ENCODE measurements around the gene PEX6. TPM values are rescaled to one million over a fixed set of nuclear protein-coding genes. Genes with fewer than 3 reads are reported as not detected.
"Not testable (repeated sequence)": the region's sequence is repeated elsewhere in the genome, so short reads cannot be mapped to it uniquely, and the experiment has no call there.

The PEX6 gene
- polyA plus RNA-seq, 1 of the 3 experiments (the other 2 are of a cell fraction) = 15.3 TPM

DNA sequence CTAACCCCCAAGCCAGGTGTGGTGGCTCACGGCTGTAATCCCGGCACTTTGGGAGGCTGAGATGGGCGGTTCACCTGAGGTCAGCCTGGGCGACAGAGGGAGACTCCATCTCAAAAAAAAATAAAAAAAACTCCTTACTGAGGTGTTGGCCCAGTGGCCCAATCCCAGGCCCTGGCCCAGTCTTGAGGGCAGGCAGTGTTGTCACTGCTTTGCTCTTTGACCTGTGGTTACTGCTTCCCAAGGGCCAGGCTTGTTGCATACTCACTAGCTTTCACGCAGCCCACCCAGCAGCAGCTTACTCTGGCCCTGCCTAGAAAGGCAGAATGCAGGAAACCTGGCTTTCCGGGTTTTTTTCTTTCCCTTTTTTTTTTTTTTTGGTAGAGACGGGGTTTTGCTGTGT, 36.5 kb downstream of the PEX6 start (continued):
- TF ChIP-seq ELF1 (IDR thresholded peaks at IDR 0.05) (no peak), MXI1 (IDR thresholded peaks at IDR 0.05; ENCODE audit: low read depth, low read length) (no peak), FOXJ3 (CRISPR knock-in tag; IDR thresholded peaks at IDR 0.05) (no peak), PBX3 (IDR thresholded peaks at IDR 0.05) (no peak), TEAD4 (IDR thresholded peaks at IDR 0.05; ENCODE audit: borderline replicate concordance, insufficient read depth) (no peak), RAD21 (IDR thresholded peaks at IDR 0.05; ENCODE audit: low read length) (no peak), USF1 (IDR thresholded peaks at IDR 0.05; ENCODE audit: borderline replicate concordance, low read depth) (no peak), GABPA (IDR thresholded peaks at IDR 0.05; ENCODE audit: low read depth) (no peak)

DNA sequence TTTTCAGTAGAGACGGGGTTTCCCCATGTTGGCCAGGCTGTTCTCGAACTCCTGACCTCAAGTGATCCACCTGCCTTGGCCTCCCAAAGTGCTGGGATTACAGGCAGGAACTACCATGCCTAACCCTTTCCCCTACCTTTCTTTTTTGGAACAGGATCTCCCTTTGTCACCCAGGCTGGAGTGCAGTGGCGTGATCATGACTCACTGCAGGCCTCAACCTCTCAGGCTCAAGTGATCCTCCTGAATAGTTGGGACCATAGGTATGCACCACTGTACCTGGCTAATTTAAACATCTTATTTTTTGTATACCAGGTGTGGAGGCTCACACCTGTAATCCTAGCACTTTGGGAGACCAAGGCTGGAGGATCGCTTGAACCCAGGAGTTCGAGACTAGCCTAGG, 37.6 kb downstream of the PEX6 start:
- H3K9me2 ChIP-seq; POLR2A ChIA-PET; H3K27me3 ChIP-seq (ENCODE audit: insufficient read depth); H3F3A ChIP-seq (replicated peaks; ENCODE audit: insufficient read depth); H3K4me2 ChIP-seq; H2AFZ ChIP-seq (ENCODE audit: low read depth); H3K4me1 ChIP-seq (ENCODE audit: control insufficient read depth in 1 of 2, insufficient read depth in 2 of 2, low read depth in 1 of 2, low read length in 1 of 2); H3K4me3 ChIP-seq (ENCODE audit: low read depth in 2 of 2, low read length in 1 of 2); H3K9ac ChIP-seq; H3K79me2 ChIP-seq (ENCODE audit: insufficient read depth); DNase-seq; H3K27ac ChIP-seq (ENCODE audit: low read depth in 2 of 2, low read length in 1 of 2); H4K20me1 ChIP-seq (ENCODE audit: insufficient read depth); H3K9me3 ChIP-seq: not testable (repeated sequence)
- 95% methylated on average over 5 of the region's 5 CpGs for WGBS (ENCODE audit: low lambda C conversion rate)
- CTCF ChIA-PET = interaction anchor here (2.1 kb wide), 1 partner anchor 40 kb away, joined by 5 read pairs; no protein-coding TSS in a partner anchor
- peaks cover 19 to 25% of the 10 kb centered on the region in 2 experiments for H3K36me3 ChIP-seq (replicated peaks in 1 of 2; ENCODE audit: control insufficient read depth in 1 of 2, insufficient read depth in 2 of 2, low read length in 1 of 2)

GRCh38 chr6:42940493-42941045, 38.4 kb downstream of the PEX6 start:
- no peak overlapping the region for H2AFZ ChIP-seq (ENCODE audit: low read depth)
- no peaks in the 10 kb centered on the region for H3K27me3 ChIP-seq (ENCODE audit: insufficient read depth)
- H3K4me3 ChIP-seq (ENCODE audit: low read depth in 2 of 2, low read length in 1 of 2) = no peak overlapping the region
- ChIA-PET POLR2A (no interaction called here), CTCF (interaction anchor here (1.2 to 2.1 kb wide), 2 partner anchors 11 to 39 kb away, joined by 3 to 5 read pairs; partner anchors contain the start of gene CNPY3)
- TF ChIP-seq TEAD4 (IDR thresholded peaks at IDR 0.05; ENCODE audit: borderline replicate concordance, insufficient read depth) = no peak
- TF ChIP-seq POLR2AphosphoS5 (IDR thresholded peaks at IDR 0.05; ENCODE audit: low read depth, low read length) = no peak
- TF ChIP-seq YY1 (IDR thresholded peaks at IDR 0.05; ENCODE audit: low read depth) = no peak
- TF ChIP-seq PBX3 (IDR thresholded peaks at IDR 0.05) = no peak
- TF ChIP-seq FOXJ3 (CRISPR knock-in tag; IDR thresholded peaks at IDR 0.05) = no peak
- TF ChIP-seq ELF1 (IDR thresholded peaks at IDR 0.05) = no peak
- no peak for TF ChIP-seq RXRA (IDR thresholded peaks at IDR 0.05; ENCODE audit: borderline replicate concordance, low read depth)
- TF ChIP-seq CHD2 (IDR thresholded peaks at IDR 0.05; ENCODE audit: low read length, partially characterized antibody) = no peak
- no peak for TF ChIP-seq MAX (IDR thresholded peaks at IDR 0.05; ENCODE audit: low read depth)
- TF ChIP-seq SIN3A (IDR thresholded peaks at IDR 0.05; ENCODE audit: borderline replicate concordance, low read depth, low read length) = no peak
- no peak for TF ChIP-seq MXI1 (IDR thresholded peaks at IDR 0.05; ENCODE audit: low read depth, low read length)
- TF ChIP-seq FOSL2 (IDR thresholded peaks at IDR 0.05; ENCODE audit: borderline replicate concordance, low read depth) = no peak
- no peak for TF ChIP-seq GABPA (IDR thresholded peaks at IDR 0.05; ENCODE audit: low read depth)
- TF ChIP-seq NFIC (IDR thresholded peaks at IDR 0.05; ENCODE audit: borderline replicate concordance) = no peak
- TF ChIP-seq NRF1 (IDR thresholded peaks at IDR 0.05; ENCODE audit: low read depth, low read length) = no peak
- no peak for TF ChIP-seq RCOR1 (IDR thresholded peaks at IDR 0.05; ENCODE audit: low read length)
- no peak for TF ChIP-seq TAF1 (IDR thresholded peaks at IDR 0.05; ENCODE audit: borderline replicate concordance, low read depth, low read length)
- no peak for TF ChIP-seq EP300 (IDR thresholded peaks at IDR 0.05; ENCODE audit: borderline replicate concordance in 1 of 2, low read depth in 1 of 2, low read length in 1 of 2)
- TF ChIP-seq JUND (IDR thresholded peaks at IDR 0.05) = no peak
- TF ChIP-seq SMC3 (IDR thresholded peaks at IDR 0.05; ENCODE audit: low read depth, low read length) = no peak
- no peaks in the 10 kb centered on the region for H4K20me1 ChIP-seq (ENCODE audit: insufficient read depth)
- no peaks in the 10 kb centered on the region for H3K9me2 ChIP-seq
- no peaks in the 10 kb centered on the region for H3K9me3 ChIP-seq
- no peaks in the 10 kb centered on the region for H3K4me1 ChIP-seq (ENCODE audit: control insufficient read depth in 1 of 2, insufficient read depth in 2 of 2, low read depth in 1 of 2, low read length in 1 of 2)
- H3F3A ChIP-seq (replicated peaks; ENCODE audit: insufficient read depth) = no peaks in the 10 kb centered on the region
- H3K79me2 ChIP-seq (ENCODE audit: insufficient read depth) = no peaks in the 10 kb centered on the region; the same call in 1 of the 2 replicates
- DNase-seq = no peak
- H3K4me2 ChIP-seq = no peak overlapping the region
- H3K27ac ChIP-seq (ENCODE audit: low read depth in 2 of 2, low read length in 1 of 2) = no peak overlapping the region
- H3K36me3 ChIP-seq (replicated peaks in 1 of 2; ENCODE audit: control insufficient read depth in 1 of 2, insufficient read depth in 2 of 2, low read length in 1 of 2) = peaks cover 22 to 31% of the 10 kb centered on the region in 2 experiments
- 94% methylated on average over 6 of the region's 6 CpGs for WGBS (ENCODE audit: low lambda C conversion rate)
- no peak overlapping the region for H3K9ac ChIP-seq

Data from SK-N-SH (cell line).